CD8-positive, alpha-beta memory T cell (primary cell): ENCODE data around the gene ATP6AP2. TPM values are rescaled to one million over a fixed set of nuclear protein-coding genes. Genes with fewer than 3 reads are reported as not detected.
"Not testable (repeated sequence)": the region's sequence is repeated elsewhere in the genome, so short reads cannot be mapped to it uniquely, and the experiment has no call there.

ENCODE experiments used
- CTCF ChIA-PET: fragments of 350-600 bp; sonication (Branson Sonifier 250); formaldehyde crosslinking; loops from one replicate; lab custom pipeline; 2021; ENCODE audit warnings: antibody characterized with exemption; lab: Charles Lee
- POLR2A ChIA-PET: fragments of 350-600 bp; sonication (Branson Sonifier 250); formaldehyde crosslinking; loops from one replicate; lab custom pipeline; 2021; ENCODE audit warnings: antibody characterized with exemption; lab: Charles Lee
- DNase-seq, 5 donors: peaks; one replicate each; pipeline versions ENCODE4 v3.0.0 to v3.0.0-alpha.2; 2020 to 2022; ENCODE audit warnings: mixed read lengths in 1 of 5
- H3K27ac ChIP-seq: one replicate; pipeline ENCODE4 v1.7.0; 2013; ENCODE audit warnings: low read depth, mild to moderate bottlenecking, low read length, moderate library complexity
- H3K27me3 ChIP-seq: 2 replicates; pipeline ENCODE4 v1.7.0; 2013; ENCODE audit warnings: low read length, mild to moderate bottlenecking; ENCODE audit not compliant: insufficient read depth, poor library complexity, severe bottlenecking
- H3K36me3 ChIP-seq: 2 replicates; pipeline ENCODE4 v1.7.0; 2013; ENCODE audit warnings: mild to moderate bottlenecking, low read length, moderate library complexity; ENCODE audit not compliant: insufficient read depth
- H3K4me1 ChIP-seq: 2 replicates; pipeline ENCODE4 v1.7.0; 2013; ENCODE audit warnings: mild to moderate bottlenecking, low read length, moderate library complexity; ENCODE audit not compliant: insufficient read depth
- H3K4me3 ChIP-seq: 2 replicates; pipeline ENCODE4 v1.7.0; 2013; ENCODE audit warnings: mild to moderate bottlenecking, low read length
- H3K9me3 ChIP-seq: 2 replicates; pipeline ENCODE4 v1.7.0; 2013; ENCODE audit warnings: mild to moderate bottlenecking, low read length
- H3K27ac Mint-ChIP-seq, 8 donors: one replicate each; pipeline ENCODE4 v1.8.0; 2020 to 2021; ENCODE audit warnings: mixed read lengths in 8 of 8, mild to moderate bottlenecking in 6 of 8, inconsistent platforms in 3 of 8, moderate library complexity in 3 of 8
- H3K27me3 Mint-ChIP-seq, 2 donors: one replicate each; pipeline ENCODE4 v1.8.0; 2020 to 2021; ENCODE audit warnings: mixed read lengths in 2 of 2, mild to moderate bottlenecking in 1 of 2, moderate library complexity in 1 of 2
- H3K36me3 Mint-ChIP-seq, 3 donors: one replicate each; pipeline ENCODE4 v1.8.0; 2020 to 2021; ENCODE audit warnings: mixed read lengths in 3 of 3, inconsistent platforms in 1 of 3, mild to moderate bottlenecking in 1 of 3
- H3K4me1 Mint-ChIP-seq, 3 donors: one replicate each; pipeline ENCODE4 v1.8.0; 2020 to 2021; ENCODE audit warnings: mixed read lengths in 3 of 3, inconsistent platforms in 1 of 3, mild to moderate bottlenecking in 1 of 3
- H3K4me3 Mint-ChIP-seq, 7 donors: one replicate each; pipeline ENCODE4 v1.8.0; 2020 to 2021; ENCODE audit warnings: mixed read lengths in 7 of 7, mild to moderate bottlenecking in 6 of 7, moderate library complexity in 4 of 7, inconsistent platforms in 2 of 7
- H3K9me3 Mint-ChIP-seq, 5 donors: one replicate each; pipeline ENCODE4 v1.8.0; 2020 to 2022; ENCODE audit warnings: mixed read lengths in 5 of 5, mild to moderate bottlenecking in 3 of 5, moderate library complexity in 2 of 5, inconsistent platforms in 1 of 5
- polyA plus RNA-seq: library from polyadenylated mRNA; unstranded; fragments of 300-500 nt; fragmentation: Illumina TruSeq; gene quantifications from one replicate; pipeline ENCODE4 v1.2.3, GENCODE V29; 2021
- total RNA-seq, 2 experiments: library from RNA; stranded (reverse); gene quantifications; one replicate each; pipeline ENCODE4 v1.2.3, GENCODE V29; 2021

ATP6AP2 gene
- total and polyA plus RNA-seq, 3 experiments from 2014 or later, result 68.0 to 175 (median 69.4) TPM

- Mint-ChIP-seq H3K4me1 (peaks cover 26 to 32% (median 31%) of the 10 kb centered on the region in 3 donors), H3K9me3 (no peaks in the 10 kb centered on the region), H3K27me3 (peaks cover 0 to 20% of the 10 kb centered on the region in 2 donors), H3K27ac (peak overlapping the region; percentile 84 to 99 (median 96)), H3K36me3 (peaks cover 0 to 2% (median 0%) of the 10 kb centered on the region in 3 donors), H3K4me3 (peak overlapping the region; percentile 80 to 98 (median 95))
- Histone ChIP-seq H3K27ac (peak overlapping the region; percentile 87), H3K4me3 (peak overlapping the region; percentile 81), H3K36me3 (no peaks in the 10 kb centered on the region), H3K27me3 (no peaks in the 10 kb centered on the region), H3K4me1 (peaks cover 10% of the 10 kb centered on the region), H3K9me3 (no peaks in the 10 kb centered on the region)
- no peak for DNase-seq
- POLR2A ChIA-PET, result interaction anchor here (1.9 kb wide), 1 partner anchor 10 kb away, joined by 5 read pairs; no protein-coding TSS in a partner anchor
- CTCF ChIA-PET, result interaction anchor here (1.2 to 1.8 kb wide), 2 partner anchors 9 to 41 kb away, joined by 3 to 5 read pairs; no protein-coding TSS in a partner anchor
Observed at GRCh38 chrX:40579900-40580536, 752 bp upstream of the ATP6AP2 start.

- Histone ChIP-seq H3K27me3 (no peaks in the 10 kb centered on the region), H3K4me3 (peak overlapping the region; percentile 81), H3K4me1 (peaks cover 10% of the 10 kb centered on the region), H3K36me3 (no peaks in the 10 kb centered on the region), H3K27ac (peak overlapping the region; percentile 87), H3K9me3 (no peaks in the 10 kb centered on the region)
- DNase-seq, result peak in 4 of 5 donors; percentile 1 to 48 (median 33)
- Mint-ChIP-seq H3K4me1 (peaks cover 33 to 43% (median 42%) of the 10 kb centered on the region in 3 donors), H3K27me3 (peaks cover 0 to 23% of the 10 kb centered on the region in 2 donors), H3K4me3 (peak overlapping the region; percentile 80 to 96 (median 86)), H3K27ac (peak overlapping the region; percentile 86 to 94 (median 90)), H3K36me3 (peaks cover 0 to 3% (median 2%) of the 10 kb centered on the region in 3 donors), H3K9me3 (no peaks in the 10 kb centered on the region)
- CTCF ChIA-PET, result interaction anchor here (1.2 to 1.8 kb wide), 2 partner anchors 8 to 43 kb away, joined by 3 to 5 read pairs; no protein-coding TSS in a partner anchor
- POLR2A ChIA-PET, result interaction anchor here (1.9 kb wide), 1 partner anchor 11 kb away, joined by 5 read pairs; no protein-coding TSS in a partner anchor
Observed at GRCh38 chrX:40581336-40581920, 658 bp downstream of the ATP6AP2 start.

DNA sequence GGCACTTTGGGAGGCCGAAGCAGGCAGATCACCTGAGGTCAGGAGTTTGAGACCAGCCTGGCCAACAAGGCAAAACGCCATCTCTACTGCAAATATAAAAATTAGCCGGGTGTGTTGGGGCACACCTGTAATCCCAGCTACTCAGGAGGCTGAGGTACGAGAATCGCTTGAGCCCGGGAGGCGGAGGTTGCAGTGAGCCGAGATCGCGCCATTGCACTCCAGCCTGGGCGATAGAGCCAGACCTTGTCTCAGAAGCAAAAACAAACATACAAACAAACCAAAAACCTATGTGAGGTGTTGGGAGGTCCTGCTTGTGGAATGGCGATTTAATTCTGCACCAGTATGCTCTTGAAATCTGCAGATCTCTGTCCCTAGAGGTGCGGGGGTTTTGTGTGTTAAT, 1.4 kb downstream of the ATP6AP2 start:
- Mint-ChIP-seq H3K4me3 (peak overlapping the region; percentile 43 to 96 (median 80)), H3K27me3 (peaks cover 0 to 23% of the 10 kb centered on the region in 2 donors), H3K27ac (peak overlapping the region in 3 of 8 donors; percentile 35 to 93 (median 39)), H3K4me1 (peaks cover 33 to 45% (median 43%) of the 10 kb centered on the region in 3 donors)
- DNase-seq, H3K36me3 ChIP-seq, POLR2A ChIA-PET, H3K27ac ChIP-seq, H3K9me3 Mint-ChIP-seq, H3K9me3 ChIP-seq, H3K4me1 ChIP-seq, H3K36me3 Mint-ChIP-seq, H3K27me3 ChIP-seq: not testable (repeated sequence)
- CTCF ChIA-PET, result interaction anchor here (1.8 kb wide), 1 partner anchor 7 kb away, joined by 3 read pairs; no protein-coding TSS in a partner anchor
- H3K4me3 ChIP-seq, result peak overlapping the region; percentile 81

GRCh38 chrX:40582811-40583210, 2.0 kb downstream of the ATP6AP2 start:
- Histone ChIP-seq H3K4me1 (peaks cover 10% of the 10 kb centered on the region), H3K9me3 (no peaks in the 10 kb centered on the region), H3K4me3 (no peak overlapping the region), H3K36me3 (no peaks in the 10 kb centered on the region), H3K27ac (no peak overlapping the region), H3K27me3 (no peaks in the 10 kb centered on the region)
- Mint-ChIP-seq H3K4me1 (peaks cover 36 to 50% (median 48%) of the 10 kb centered on the region in 3 donors), H3K27me3 (peaks cover 0 to 20% of the 10 kb centered on the region in 2 donors), H3K4me3 (peak overlapping the region in 3 of 7 donors; percentile 11 to 31 (median 18)), H3K27ac (peak overlapping the region in 3 of 8 donors; percentile 9 to 39 (median 35)), H3K9me3 (no peaks in the 10 kb centered on the region), H3K36me3 (peaks cover 0 to 3% (median 2%) of the 10 kb centered on the region in 3 donors)
- no peak for DNase-seq
- CTCF ChIA-PET, result no interaction called here
- POLR2A ChIA-PET, result no interaction called here

- CTCF ChIA-PET, H3K27ac ChIP-seq, H3K4me3 ChIP-seq, POLR2A ChIA-PET, H3K9me3 Mint-ChIP-seq, DNase-seq, H3K4me1 ChIP-seq, H3K27me3 ChIP-seq, H3K36me3 ChIP-seq, H3K4me3 Mint-ChIP-seq, H3K9me3 ChIP-seq: not testable (repeated sequence)
- peak overlapping the region in 1 of 8 donors; percentile 2 for H3K27ac Mint-ChIP-seq
- H3K27me3 Mint-ChIP-seq, result peaks cover 0 to 15% of the 10 kb centered on the region in 2 donors
- H3K36me3 Mint-ChIP-seq, result peaks cover 0 to 28% (median 2%) of the 10 kb centered on the region in 3 donors
- peaks cover 29 to 51% (median 46%) of the 10 kb centered on the region in 3 donors for H3K4me1 Mint-ChIP-seq
Observed at GRCh38 chrX:40587623-40588022, 6.9 kb downstream of the ATP6AP2 start.

- H3K27ac ChIP-seq, H3K4me3 ChIP-seq, H3K36me3 ChIP-seq, H3K9me3 ChIP-seq, POLR2A ChIA-PET, H3K9me3 Mint-ChIP-seq, H3K4me1 ChIP-seq, H3K27me3 ChIP-seq: not testable (repeated sequence)
- peak overlapping the region in 4 of 7 donors; percentile 1 to 64 (median 41) for H3K4me3 Mint-ChIP-seq
- H3K36me3 Mint-ChIP-seq, result peaks cover 5 to 44% (median 9%) of the 10 kb centered on the region in 3 donors
- H3K27me3 Mint-ChIP-seq, result peaks cover 0 to 12% of the 10 kb centered on the region in 2 donors
- DNase-seq, result peak in 2 of 5 donors; percentile 30 to 58
- H3K4me1 Mint-ChIP-seq, result peaks cover 19 to 38% (median 32%) of the 10 kb centered on the region in 3 donors
- CTCF ChIA-PET, result interaction anchor here (0.6 to 2.0 kb wide), 2 partner anchors 9 to 46 kb away, joined by 3 to 4 read pairs; partner anchors contain the start of gene ATP6AP2
- peak overlapping the region in 6 of 8 donors; percentile 24 to 64 (median 52) for H3K27ac Mint-ChIP-seq
Observed at GRCh38 chrX:40589616-40590321, 9.0 kb downstream of the ATP6AP2 start.

GRCh38 chrX:40603446-40603845, 22.7 kb downstream of the ATP6AP2 start:
- H3K4me3 ChIP-seq, result no peak overlapping the region
- no peaks in the 10 kb centered on the region for H3K27me3 ChIP-seq
- Mint-ChIP-seq H3K36me3 (peaks cover 8 to 56% (median 22%) of the 10 kb centered on the region in 3 donors), H3K27ac (peak overlapping the region in 3 of 8 donors; percentile 31 to 79 (median 55)), H3K9me3 (no peaks in the 10 kb centered on the region), H3K4me3 (no peak overlapping the region), H3K4me1 (no peaks in the 10 kb centered on the region), H3K27me3 (peaks cover 0 to 4% of the 10 kb centered on the region in 2 donors)
- H3K36me3 ChIP-seq, result no peaks in the 10 kb centered on the region
- DNase-seq, result no peak
- ChIA-PET CTCF (no interaction called here), POLR2A (interaction anchor here (0.7 kb wide), 1 partner anchor 84 kb away, joined by 5 read pairs; no protein-coding TSS in a partner anchor)
- no peaks in the 10 kb centered on the region for H3K4me1 ChIP-seq
- H3K27ac ChIP-seq, result no peak overlapping the region
- no peaks in the 10 kb centered on the region for H3K9me3 ChIP-seq
